Brain microvascular endothelial cell (primary cell): ENCODE results near the gene CD300H.

ENCODE experiments used
- DNase-seq: peaks from one replicate; pipeline ENCODE4 v3.0.0-alpha.2; 2020
- H3K27ac ChIP-seq: fragments of 250-450 bp; sonication (Bioruptor Pico); 2 replicates; pipeline ENCODE4 v1.5.1; 2020; ENCODE audit warnings: mild to moderate bottlenecking, moderate library complexity
- H3K27me3 ChIP-seq: fragments of 250-450 bp; sonication (Bioruptor Pico); replicated peaks from 2 replicates; pipeline ENCODE4 v1.5.1; 2020; ENCODE audit warnings: mild to moderate bottlenecking
- H3K36me3 ChIP-seq: fragments of 250-450 bp; sonication (Bioruptor Pico); replicated peaks from 2 replicates; pipeline ENCODE4 v1.5.1; 2020; ENCODE audit warnings: mild to moderate bottlenecking
- H3K4me3 ChIP-seq: 2 replicates; pipeline ENCODE4 v1.5.1; 2011; ENCODE audit warnings: low read depth, mild to moderate bottlenecking, control low read depth, low read length, moderate library complexity
- CTCF ChIP-seq: IDR thresholded peaks from 2 replicates; pipeline ENCODE4 v1.5.1; 2011; ENCODE audit warnings: low read depth, mild to moderate bottlenecking, moderate library complexity, low read length, control low read depth, inconsistent platforms; ENCODE audit errors: missing control alignments
- in situ Hi-C: cut with HindIII; loops from 2 replicates; pipeline ENCODE4 v1.10.0; 2017; ENCODE audit warnings: low sequenced_read_pairs, low pct_ligation_motif_present

Gene CD300H

DNA sequence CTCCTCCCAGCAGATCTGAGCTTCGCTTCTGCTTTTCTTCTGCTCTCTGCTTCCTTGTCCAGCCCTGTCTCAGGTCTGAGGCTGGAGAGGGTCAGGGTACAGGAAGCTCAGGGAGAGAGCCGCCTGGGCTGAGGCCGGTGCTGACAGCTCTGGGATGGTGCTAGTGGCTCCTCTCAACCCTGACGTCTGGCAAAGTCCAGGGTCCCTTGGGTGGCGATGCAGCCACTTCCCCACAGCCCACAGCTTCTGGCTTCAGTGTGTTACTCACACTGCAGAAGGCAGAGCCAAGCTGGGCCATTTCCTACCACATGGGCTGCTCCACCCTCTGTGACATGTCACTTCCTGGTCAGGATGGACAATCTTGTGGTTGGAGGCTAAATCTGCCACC is 21.5 kb downstream of the CD300H start, which contains the start of gene CD300C:
TSS of gene CD300C (minus strand) at position 273 of the 388 bp plus-strand sequence. CDS start 333 bp downstream, outside the sequence.
- no peaks in the 10 kb centered on the region for H3K36me3 ChIP-seq
- H3K27ac ChIP-seq, result no peak within 1 kb of the TSS
- TF ChIP-seq CTCF, result no peak
- in situ Hi-C loops, result no loop called here
- no peak for DNase-seq
- no peaks in the 10 kb centered on the region for H3K27me3 ChIP-seq
- no peak within 1 kb of the TSS for H3K4me3 ChIP-seq

- no peak overlapping the region for H3K4me3 ChIP-seq
- in situ Hi-C loops, result no loop called here
These were observed 22.1 kb downstream of the CD300H start for GRCh38 chr17:74544991-74545842.

GRCh38 chr17:74543891-74544760 is 23.2 kb downstream of the CD300H start:
- no peaks in the 10 kb centered on the region for H3K27me3 ChIP-seq
- H3K27ac ChIP-seq, result no peak overlapping the region
- H3K4me3 ChIP-seq, result no peak overlapping the region
- no peak for TF ChIP-seq CTCF
- H3K36me3 ChIP-seq, result no peaks in the 10 kb centered on the region
- DNase-seq, result no peak
- in situ Hi-C loops, result no loop called here

More at GRCh38 chr17:74544991-74545842, 22.1 kb downstream of the CD300H start:
- TF ChIP-seq CTCF, result no peak
- Histone ChIP-seq H3K36me3 (no peaks in the 10 kb centered on the region), H3K27ac (no peak overlapping the region), H3K27me3 (no peaks in the 10 kb centered on the region)
- DNase-seq, result no peak

DNA sequence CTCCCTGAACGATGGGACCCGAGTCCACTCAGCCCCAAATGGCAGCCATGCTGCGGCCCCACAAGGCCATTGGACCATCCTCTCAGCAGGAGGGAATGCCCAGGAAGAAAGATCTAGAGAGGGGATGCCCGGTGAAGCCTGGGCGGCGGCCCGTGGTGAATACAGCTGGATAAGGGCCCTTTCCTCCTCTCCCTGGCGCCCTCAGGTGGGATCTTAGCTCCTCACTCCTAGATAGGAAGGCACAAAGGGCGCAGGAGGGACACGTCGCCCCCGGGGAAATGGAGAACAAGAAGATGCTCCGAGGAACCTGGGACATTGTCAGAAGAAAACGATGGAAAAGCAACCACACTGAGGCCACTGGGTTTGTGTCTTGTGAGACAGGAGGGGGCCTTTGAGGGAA is 23.9 kb downstream of the CD300H start:
- no peak overlapping the region for H3K4me3 ChIP-seq
- TF ChIP-seq CTCF, result no peak
- in situ Hi-C loops, result no loop called here
- no peak for DNase-seq
- no peak overlapping the region for H3K27ac ChIP-seq
- H3K36me3 ChIP-seq, result no peaks in the 10 kb centered on the region
- H3K27me3 ChIP-seq, result no peaks in the 10 kb centered on the region

DNA sequence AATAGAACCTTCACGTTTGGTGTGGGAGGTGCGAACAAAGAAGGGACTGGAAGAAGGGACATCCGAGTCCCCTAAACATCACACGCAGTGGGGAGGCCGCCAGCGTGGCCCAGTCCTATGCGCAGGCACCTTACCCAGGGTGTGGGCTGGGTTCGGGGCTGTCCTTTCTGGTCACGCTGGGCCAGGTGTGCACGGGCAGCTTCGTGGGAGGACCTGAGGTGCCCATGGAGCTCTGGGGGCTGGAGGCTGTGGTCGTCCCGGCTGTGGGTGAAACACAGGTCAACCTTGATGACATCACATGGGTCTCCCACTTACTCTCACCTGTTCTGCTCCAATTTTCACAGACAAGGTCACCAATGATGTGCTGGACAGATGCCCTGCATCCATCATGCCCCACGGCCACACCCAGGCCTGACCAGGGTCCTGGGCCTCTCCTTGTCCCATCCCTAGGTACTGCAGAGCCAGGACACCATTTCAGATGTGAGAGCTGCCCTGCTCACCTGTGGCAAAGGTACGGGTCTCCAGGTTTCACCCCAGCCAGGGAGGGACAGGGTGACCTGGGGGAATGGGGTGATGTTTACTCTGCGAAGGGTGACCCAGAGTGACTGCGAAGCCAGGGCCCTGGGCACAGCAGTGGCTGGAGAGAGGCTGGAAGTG is 24.5 kb downstream of the CD300H start:
- H3K27me3 ChIP-seq, result no peaks in the 10 kb centered on the region
- H3K27ac ChIP-seq, result no peak overlapping the region
- TF ChIP-seq CTCF, result no peak
- H3K4me3 ChIP-seq, result no peak overlapping the region
- DNase-seq, result no peak
- H3K36me3 ChIP-seq, result no peaks in the 10 kb centered on the region
- in situ Hi-C loops, result no loop called here
